ENCODE measurements around the gene FGFR3.

GRCh38 chr4:1813915-1814314 lies 20.8 kb downstream of the FGFR3 start:
- TF ChIP-seq, protein P1, sequence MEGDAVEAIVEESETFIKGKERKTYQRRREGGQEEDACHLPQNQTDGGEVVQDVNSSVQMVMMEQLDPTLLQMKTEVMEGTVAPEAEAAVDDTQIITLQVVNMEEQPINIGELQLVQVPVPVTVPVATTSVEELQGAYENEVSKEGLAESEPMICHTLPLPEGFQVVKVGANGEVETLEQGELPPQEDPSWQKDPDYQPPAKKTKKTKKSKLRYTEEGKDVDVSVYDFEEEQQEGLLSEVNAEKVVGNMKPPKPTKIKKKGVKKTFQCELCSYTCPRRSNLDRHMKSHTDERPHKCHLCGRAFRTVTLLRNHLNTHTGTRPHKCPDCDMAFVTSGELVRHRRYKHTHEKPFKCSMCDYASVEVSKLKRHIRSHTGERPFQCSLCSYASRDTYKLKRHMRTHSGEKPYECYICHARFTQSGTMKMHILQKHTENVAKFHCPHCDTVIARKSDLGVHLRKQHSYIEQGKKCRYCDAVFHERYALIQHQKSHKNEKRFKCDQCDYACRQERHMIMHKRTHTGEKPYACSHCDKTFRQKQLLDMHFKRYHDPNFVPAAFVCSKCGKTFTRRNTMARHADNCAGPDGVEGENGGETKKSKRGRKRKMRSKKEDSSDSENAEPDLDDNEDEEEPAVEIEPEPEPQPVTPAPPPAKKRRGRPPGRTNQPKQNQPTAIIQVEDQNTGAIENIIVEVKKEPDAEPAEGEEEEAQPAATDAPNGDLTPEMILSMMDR (conservative IDR thresholded peaks at IDR 0.05; ENCODE audit: low read length), result 0 out of 2 replicates have a peak, but pooled peaks have one; percentile 31
- TF ChIP-seq EZH2phosphoT487 (IDR thresholded peaks at IDR 0.05; ENCODE audit: borderline replicate concordance, low read depth, low read length), result no peak

Data from OCI-LY7 (cell line).